ENCODE results near the gene MACF1. TPM values are rescaled to one million over a fixed set of nuclear protein-coding genes. Genes with fewer than 3 reads are reported as not detected.

The MACF1 gene
- total RNA-seq, 2 experiments from 2014 or later: 248 to 252 TPM

DNA sequence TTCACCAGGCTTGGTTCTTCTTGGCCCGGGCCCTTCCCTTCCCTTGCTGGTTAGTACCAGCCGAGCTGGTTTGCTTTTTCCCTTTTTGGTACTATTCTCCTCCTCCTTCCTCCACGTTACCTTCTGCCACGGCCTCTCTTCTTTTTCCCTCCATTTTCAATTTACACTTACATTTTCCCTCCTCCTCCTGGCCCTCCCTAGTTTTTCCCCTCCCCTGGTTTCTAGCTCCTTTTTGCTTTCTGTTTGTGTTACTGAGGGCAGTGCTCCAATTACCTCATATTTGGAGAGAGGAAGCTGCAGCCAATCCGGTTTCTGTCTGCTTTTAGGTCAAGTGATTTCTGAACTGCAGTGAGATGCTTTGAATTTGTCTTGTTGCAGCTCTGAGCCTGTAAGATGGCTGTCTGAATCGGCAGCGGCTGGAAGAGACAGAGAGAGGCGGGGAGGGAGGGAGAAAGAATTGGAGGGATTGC, 63.7 kb downstream of the MACF1 start:
- Mint-ChIP-seq H3K36me3 (ENCODE audit: low read depth) (peaks cover 36% of the 10 kb centered on the region), H3K4me1 (ENCODE audit: low read depth) (peaks cover 89% of the 10 kb centered on the region), H3K27me3 (no peaks in the 10 kb centered on the region), H3K4me3 (peak overlapping the region; percentile 50), H3K9me3 (no peaks in the 10 kb centered on the region), H3K27ac (peak overlapping the region; percentile 67)
- intact Hi-C loops (cut with DNase I, micrococcal nuclease): no loop called here
- Histone ChIP-seq H3K36me3 (ENCODE audit: insufficient read depth, low read length) (peaks cover 12% of the 10 kb centered on the region), H3K9me3 (ENCODE audit: control insufficient read depth in 1 of 2, insufficient read depth in 1 of 2, low read length in 2 of 2) (no peaks in the 10 kb centered on the region), H3K27ac (ENCODE audit: low read depth in 1 of 2, low read length in 2 of 2) (no peak overlapping the region), H3K4me3 (ENCODE audit: low read length) (peak overlapping the region; percentile 2), H3K4me1 (ENCODE audit: insufficient read depth, low read length) (peaks cover 40% of the 10 kb centered on the region), H3K27me3 (ENCODE audit: control insufficient read depth in 1 of 2, insufficient read depth in 2 of 2, low read length in 2 of 2) (no peaks in the 10 kb centered on the region)
- no peak for TF ChIP-seq CTCF (IDR thresholded peaks at IDR 0.05)
- ChIA-PET POLR2A (interaction anchor here (1.3 to 3.0 kb wide), 3 partner anchors 9 to 76 kb away, joined by 3 to 13 read pairs (median 3); no protein-coding TSS in a partner anchor), CTCF (interaction anchor here (1.1 to 2.4 kb wide), 3 partner anchors 10 to 84 kb away, joined by 5 to 11 read pairs (median 6); no protein-coding TSS in a partner anchor)
- ATAC-seq (ENCODE audit: poor library complexity) (peak; percentile 72), DNase-seq (peak in 3 of 14 experiments; percentile 50 to 51 (median 51))

- CTCF ChIA-PET: interaction anchor here (1.1 to 2.4 kb wide), 3 partner anchors 77 to 170 kb away, joined by 6 to 11 read pairs (median 6); no protein-coding TSS in a partner anchor
These were observed 64.4 kb downstream of the MACF1 start for GRCh38 chr1:39268906-39269305.

GRCh38 chr1:39269349-39269748, 64.9 kb downstream of the MACF1 start:
- POLR2A ChIA-PET: interaction anchor here (0.6 to 3.0 kb wide), 6 partner anchors 10 to 77 kb away, joined by 3 to 13 read pairs (median 3); no protein-coding TSS in a partner anchor
- no peaks in the 10 kb centered on the region for H3K27me3 ChIP-seq (ENCODE audit: control insufficient read depth in 1 of 2, insufficient read depth in 2 of 2, low read length in 2 of 2)
- peaks cover 40% of the 10 kb centered on the region for H3K4me1 ChIP-seq (ENCODE audit: insufficient read depth, low read length)
- Mint-ChIP-seq H3K36me3 (ENCODE audit: low read depth) (peaks cover 30% of the 10 kb centered on the region), H3K27me3 (no peaks in the 10 kb centered on the region), H3K4me3 (no peak overlapping the region), H3K27ac (peak overlapping the region; percentile 67), H3K9me3 (no peaks in the 10 kb centered on the region), H3K4me1 (ENCODE audit: low read depth) (peaks cover 82% of the 10 kb centered on the region)
- DNase-seq (no peak), ATAC-seq (ENCODE audit: poor library complexity) (no peak)
- H3K27ac ChIP-seq (ENCODE audit: low read depth in 1 of 2, low read length in 2 of 2): no peak overlapping the region
- no peaks in the 10 kb centered on the region for H3K9me3 ChIP-seq (ENCODE audit: control insufficient read depth in 1 of 2, insufficient read depth in 1 of 2, low read length in 2 of 2)
- CTCF ChIA-PET: interaction anchor here (1.1 to 2.4 kb wide), 4 partner anchors 10 to 171 kb away, joined by 3 to 11 read pairs (median 5); no protein-coding TSS in a partner anchor
- intact Hi-C loops (cut with DNase I, micrococcal nuclease): no loop called here
- no peak for TF ChIP-seq CTCF (IDR thresholded peaks at IDR 0.05)
- no peak overlapping the region for H3K4me3 ChIP-seq (ENCODE audit: low read length)
- peaks cover 12% of the 10 kb centered on the region for H3K36me3 ChIP-seq (ENCODE audit: insufficient read depth, low read length)

More at GRCh38 chr1:39268906-39269305, 64.4 kb downstream of the MACF1 start:
- Mint-ChIP-seq H3K4me3 (no peak overlapping the region), H3K27me3 (no peaks in the 10 kb centered on the region), H3K4me1 (ENCODE audit: low read depth) (peaks cover 86% of the 10 kb centered on the region), H3K9me3 (no peaks in the 10 kb centered on the region), H3K36me3 (ENCODE audit: low read depth) (peaks cover 34% of the 10 kb centered on the region), H3K27ac (peak overlapping the region; percentile 67)
- Histone ChIP-seq H3K27me3 (ENCODE audit: control insufficient read depth in 1 of 2, insufficient read depth in 2 of 2, low read length in 2 of 2) (no peaks in the 10 kb centered on the region), H3K4me1 (ENCODE audit: insufficient read depth, low read length) (peaks cover 40% of the 10 kb centered on the region), H3K27ac (ENCODE audit: low read depth in 1 of 2, low read length in 2 of 2) (peak overlapping the region in 1 of 2 donors; percentile 9), H3K36me3 (ENCODE audit: insufficient read depth, low read length) (peaks cover 12% of the 10 kb centered on the region), H3K9me3 (ENCODE audit: control insufficient read depth in 1 of 2, insufficient read depth in 1 of 2, low read length in 2 of 2) (no peaks in the 10 kb centered on the region), H3K4me3 (ENCODE audit: low read length) (no peak overlapping the region)
- no peak for DNase-seq
- no peak for ATAC-seq (ENCODE audit: poor library complexity)
- intact Hi-C loops (cut with DNase I, micrococcal nuclease): no loop called here
- POLR2A ChIA-PET: interaction anchor here (0.6 to 3.0 kb wide), 5 partner anchors 10 to 77 kb away, joined by 3 to 13 read pairs (median 3); no protein-coding TSS in a partner anchor
- no peak for TF ChIP-seq CTCF (IDR thresholded peaks at IDR 0.05)
